ENCODE results near the gene TRIP4. TPM values are rescaled to one million over a fixed set of nuclear protein-coding genes. Genes with fewer than 3 reads are reported as not detected.

TRIP4 gene
- total and polyA plus RNA-seq, 4 donors: 6.3 to 10.7 (median 7.6) TPM

- TF ChIP-seq ZBTB33 (IDR thresholded peaks at IDR 0.05): no peak
- TF ChIP-seq TAF1 (conservative IDR thresholded peaks at IDR 0.05): no peak
- TF ChIP-seq CTCF (IDR thresholded peaks at IDR 0.05; ENCODE audit: low read depth, low read length, missing input control): no peak
- no peak for TF ChIP-seq GABPA (IDR thresholded peaks at IDR 0.05 in 1 of 2, conservative IDR thresholded peaks at IDR 0.05 in 1 of 2)
- no peak for TF ChIP-seq RXRA (IDR thresholded peaks at IDR 0.05)
Measured at GRCh38 chr15:64398575-64398974, 10.9 kb downstream of the TRIP4 start (continued).

- H3K9ac ChIP-seq (ENCODE audit: low read depth in 1 of 2, low read length in 2 of 2): no peak overlapping the region
- H3K9me3 ChIP-seq (ENCODE audit: control insufficient read depth in 4 of 4, low read length in 3 of 4): no peaks in the 10 kb centered on the region
- WGBS: 96% methylated on average over 2 of the region's 2 CpGs
- TF ChIP-seq HNF4A (conservative IDR thresholded peaks at IDR 0.05): no peak
- TF ChIP-seq RAD21 (IDR thresholded peaks at IDR 0.05): no peak
- TF ChIP-seq SP1 (IDR thresholded peaks at IDR 0.05): no peak
- TF ChIP-seq FOXA1 (IDR thresholded peaks at IDR 0.05): no peak
- no peak for TF ChIP-seq ATF3 (IDR thresholded peaks at IDR 0.05)
- TF ChIP-seq MAX (IDR thresholded peaks at IDR 0.05): no peak
- no peak for TF ChIP-seq NR2F2 (IDR thresholded peaks at IDR 0.05)
- TF ChIP-seq REST (IDR thresholded peaks at IDR 0.05): no peak
- no peak for TF ChIP-seq CTCF (IDR thresholded peaks at IDR 0.05; ENCODE audit: low read depth, low read length, missing input control)
- H3K4me1 ChIP-seq (ENCODE audit: control insufficient read depth in 4 of 4, insufficient read depth in 4 of 4, low read length in 3 of 4): no peaks in the 10 kb centered on the region
- DNase-seq (ENCODE audit: low spot score): no peak
- H3K4me3 ChIP-seq (ENCODE audit: low read depth in 1 of 3, low read length in 3 of 3): no peak overlapping the region
- no peaks in the 10 kb centered on the region for H3K27me3 ChIP-seq (ENCODE audit: control insufficient read depth in 4 of 4, insufficient read depth in 4 of 4, low read length in 3 of 4)
- no peak overlapping the region for H3K27ac ChIP-seq (ENCODE audit: low read depth in 1 of 2, low read length in 2 of 2)
- peaks cover 5 to 58% (median 36%) of the 10 kb centered on the region in 4 donors for H3K36me3 ChIP-seq (ENCODE audit: control insufficient read depth in 4 of 4, insufficient read depth in 3 of 4, low read depth in 1 of 4, low read length in 3 of 4)
Measured at GRCh38 chr15:64400583-64400982, 12.9 kb downstream of the TRIP4 start.
